Measurements from ENCODE around the gene TCF19.
A peak's percentile ranks its signal among the peaks of the same experiment; 100 is the strongest.

Gene TCF19

GRCh38 chr6:31158140-31158862 lies at the start of gene TCF19:
Gene TCF19, plus strand, starts transcription at chr6:31158589. Its CDS starts 881 bp downstream, at chr6:31159470.
- DNase-seq = peak; percentile 100

GRCh38 chr6:31110825-31111582 lies 47.4 kb upstream of the TCF19 start:
- no peak for DNase-seq

GRCh38 chr6:31111712-31112111 lies 46.7 kb upstream of the TCF19 start:
- DNase-seq = no peak

GRCh38 chr6:31112478-31112877 lies 45.9 kb upstream of the TCF19 start, which contains the start of gene C6orf15:
Gene C6orf15, minus strand, starts transcription at chr6:31112575. Its CDS starts 20 bp downstream, at chr6:31112555.
- no peak for DNase-seq

- DNase-seq = no peak
Observed at GRCh38 chr6:31113861-31114540, 44.4 kb upstream of the TCF19 start.

- DNase-seq = no peak
Observed at GRCh38 chr6:31114541-31114878, 43.9 kb upstream of the TCF19 start, which contains the start of gene PSORS1C1. Gene PSORS1C1, plus strand, starts transcription at chr6:31114800. Its CDS starts 14,833 bp downstream, at chr6:31129633.

GRCh38 chr6:31114970-31115849 lies 43.2 kb upstream of the TCF19 start:
- peak; percentile 57 for DNase-seq

- no peak for DNase-seq
Observed at GRCh38 chr6:31115941-31116560, 42.3 kb upstream of the TCF19 start.

- no peak for DNase-seq
Observed at GRCh38 chr6:31116661-31117385, 41.6 kb upstream of the TCF19 start.

GRCh38 chr6:31118178-31118577 lies 40.2 kb upstream of the TCF19 start:
- no peak for DNase-seq

GRCh38 chr6:31120151-31120915 lies 38.1 kb upstream of the TCF19 start, which contains the start of gene CDSN:
Gene CDSN, minus strand, starts transcription at chr6:31120446. Its CDS starts 27 bp downstream, at chr6:31120419.
- DNase-seq = peak; percentile 57

- no peak for DNase-seq
Observed at GRCh38 chr6:31121131-31121790, 37.1 kb upstream of the TCF19 start.

- no peak for DNase-seq
Observed at GRCh38 chr6:31122791-31123706, 35.3 kb upstream of the TCF19 start.

GRCh38 chr6:31125162-31125561 lies 33.2 kb upstream of the TCF19 start:
- DNase-seq = no peak

- peak; percentile 12 for DNase-seq
Observed at GRCh38 chr6:31125586-31126363, 32.6 kb upstream of the TCF19 start.

GRCh38 chr6:31126396-31127175 lies 31.8 kb upstream of the TCF19 start:
- peak; percentile 44 for DNase-seq

GRCh38 chr6:31128093-31128676 lies 30.2 kb upstream of the TCF19 start:
- peak; percentile 68 for DNase-seq

Measured in hematopoietic multipotent progenitor cell treated with erythropoietin and hydrocortisone succinate and interleukin-3 and kit ligand, for 4 days (in vitro differentiated cells).